ENCODE results near the gene PTPRC.

PTPRC gene

DNA sequence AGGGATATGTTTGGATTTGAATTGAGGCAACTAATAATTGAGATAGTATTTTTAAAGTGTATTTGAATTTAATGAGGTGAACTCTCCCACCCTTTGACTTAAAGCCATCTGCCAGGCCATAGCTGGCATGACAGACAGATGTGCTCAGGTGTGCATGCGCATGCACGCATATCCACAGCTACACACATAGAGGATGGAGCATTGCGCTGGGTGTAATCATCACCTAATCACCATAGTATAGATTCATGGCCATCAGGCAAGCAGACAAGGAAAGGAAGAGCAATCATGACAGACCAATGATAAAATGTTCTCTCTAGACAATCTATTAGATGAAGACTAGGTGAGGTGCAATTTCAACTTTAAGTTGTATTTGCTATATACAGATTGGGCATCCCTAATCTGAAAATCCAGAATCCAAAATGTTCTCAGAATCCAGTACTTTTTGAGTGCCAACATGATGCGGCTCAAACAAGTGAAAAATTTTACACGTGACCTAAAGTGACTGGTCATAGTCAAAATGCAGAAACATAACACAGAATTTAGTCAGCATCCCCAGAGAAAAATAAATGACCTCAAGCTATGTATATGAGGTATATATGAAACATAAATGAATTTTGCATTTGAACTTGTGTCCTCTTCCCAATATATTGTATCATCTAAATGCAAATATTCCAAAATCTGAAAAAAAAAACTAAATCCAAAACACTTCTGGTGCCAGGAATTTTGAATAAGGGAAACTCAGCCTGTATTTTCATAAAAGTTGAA, 70.1 kb downstream of the PTPRC start:
- no peak for DNase-seq

DNA sequence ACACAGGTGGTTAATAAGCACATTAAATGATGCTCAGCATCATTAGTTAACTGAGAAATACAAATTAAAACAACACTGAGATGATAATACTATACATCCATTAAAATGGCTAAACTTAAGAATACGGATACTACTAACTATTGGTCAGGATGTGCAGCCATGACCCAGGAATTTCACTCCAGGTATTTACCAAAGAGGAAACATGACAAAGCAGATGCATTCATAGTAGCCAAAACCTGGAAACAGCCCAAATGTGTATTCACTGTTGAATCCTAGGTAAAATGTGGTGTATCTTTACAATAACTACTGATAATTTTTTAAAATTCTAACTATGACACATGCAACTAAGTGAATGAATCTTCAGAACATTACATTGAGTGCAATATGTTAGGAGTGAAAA, 73.0 kb downstream of the PTPRC start:
- DNase-seq, result no peak

DNA sequence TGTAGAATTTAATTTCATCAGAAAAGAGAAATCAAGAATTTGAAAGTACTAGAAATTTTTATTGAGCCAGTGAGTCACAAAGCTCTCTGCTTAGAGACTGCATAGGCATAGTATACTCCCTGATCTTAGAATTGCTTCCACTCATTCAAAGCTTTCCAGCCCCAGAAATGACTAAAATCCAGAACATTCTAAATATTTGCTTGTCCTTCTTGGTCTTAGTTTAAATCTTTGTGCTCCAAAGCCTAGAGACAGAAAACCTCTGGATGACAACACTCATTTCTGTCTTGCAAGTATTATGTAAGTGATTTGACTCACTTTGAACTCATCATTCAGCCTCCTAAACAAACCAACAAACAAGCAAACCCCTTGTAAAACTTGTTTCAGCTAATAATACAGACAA, 74.2 kb downstream of the PTPRC start:
- no peak for DNase-seq

DNA sequence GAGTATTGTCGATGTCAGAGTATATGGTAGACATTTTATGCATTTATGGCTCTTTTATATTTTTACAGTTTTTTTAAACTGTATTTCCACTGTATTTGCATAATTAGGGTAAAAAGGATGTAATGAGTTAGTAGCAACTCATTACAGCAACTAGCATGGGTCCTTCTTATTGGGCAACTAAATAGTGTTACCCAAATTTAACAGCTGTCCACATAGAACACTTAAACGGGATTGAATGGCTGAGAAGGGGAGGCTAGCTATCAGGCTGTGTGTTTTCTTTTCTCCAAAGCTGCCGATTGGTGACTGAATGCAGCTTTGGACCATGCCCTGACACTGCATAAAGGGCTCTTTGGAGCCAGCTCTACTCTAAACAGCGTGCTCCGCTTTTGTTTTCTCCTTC, 75.4 kb downstream of the PTPRC start:
- no peak for DNase-seq

DNA sequence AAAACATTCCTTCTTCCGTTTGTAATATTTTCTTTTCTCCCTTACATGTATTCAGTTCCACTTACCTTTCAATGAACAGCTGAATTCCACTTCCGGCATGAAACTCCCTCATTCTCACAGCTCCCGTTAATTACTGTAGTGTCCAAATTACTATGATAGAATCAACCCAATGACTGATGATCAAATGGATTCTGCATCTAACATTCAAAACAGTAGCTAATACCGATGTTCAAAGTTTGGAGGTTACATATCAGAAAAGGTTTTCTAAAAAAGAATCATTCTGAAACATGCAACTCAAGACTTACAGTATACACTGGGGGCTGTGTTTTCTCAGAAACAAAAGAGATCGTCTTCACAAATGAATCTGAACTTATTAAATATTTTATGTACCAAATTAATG, 77.2 kb downstream of the PTPRC start:
- DNase-seq, result no peak

DNA sequence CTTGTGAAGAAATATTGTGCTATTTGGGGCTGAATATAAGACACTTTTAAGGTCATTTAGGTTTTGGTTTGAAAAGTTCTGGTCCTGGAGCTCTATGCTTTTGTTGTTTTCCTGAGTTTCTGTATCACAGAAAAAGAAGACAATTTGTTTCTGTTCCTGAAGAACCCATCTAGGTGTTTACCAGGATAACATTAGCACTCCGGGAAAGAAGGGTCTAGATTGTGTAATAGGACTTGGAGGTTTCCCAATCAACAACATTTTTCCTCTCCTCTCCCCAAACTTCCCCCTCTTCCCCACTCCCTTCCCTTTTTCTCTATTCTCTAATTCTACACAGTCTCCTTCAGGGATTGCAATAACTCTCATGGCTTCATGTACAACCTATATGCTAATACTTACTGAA, 78.7 kb downstream of the PTPRC start:
- no peak for DNase-seq

DNA sequence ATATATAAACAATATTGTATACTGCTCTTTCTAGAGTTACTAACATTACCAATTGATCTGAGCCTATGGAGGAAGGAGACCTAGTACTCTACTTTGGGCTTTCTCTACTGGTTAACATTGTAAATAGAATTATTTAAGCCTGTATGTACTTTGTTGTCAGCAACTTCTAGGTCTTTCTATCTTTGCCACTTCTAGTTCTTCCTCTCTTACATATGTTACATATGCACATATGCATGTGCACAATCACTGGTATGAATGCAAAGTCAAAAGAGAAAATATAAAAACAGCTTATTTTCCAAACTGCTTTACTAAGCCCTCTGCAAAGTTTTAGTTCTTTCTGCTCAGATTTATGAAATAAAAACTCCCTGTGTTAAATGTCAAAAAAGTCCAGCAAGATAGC, 84.3 kb downstream of the PTPRC start:
- DNase-seq, result no peak

DNA sequence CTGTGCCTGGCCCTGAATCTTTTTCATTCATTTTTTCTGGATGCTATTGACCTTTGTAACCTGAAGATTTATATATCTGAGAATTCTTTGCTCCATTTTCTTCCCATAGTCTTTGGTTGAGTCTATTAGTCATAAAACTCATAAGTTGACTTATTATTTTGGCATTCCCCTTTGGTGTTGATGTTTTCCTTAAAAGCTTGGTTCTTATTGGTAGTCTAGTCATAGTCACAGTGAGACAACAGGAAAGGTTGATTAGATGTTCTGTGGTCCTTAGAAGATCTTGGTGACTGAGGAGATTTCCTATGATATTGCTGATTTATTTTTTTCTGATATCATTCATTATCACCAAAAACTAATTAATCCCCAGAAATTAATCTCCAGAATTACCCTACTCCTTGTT, 86.2 kb downstream of the PTPRC start:
- DNase-seq, result no peak

DNA sequence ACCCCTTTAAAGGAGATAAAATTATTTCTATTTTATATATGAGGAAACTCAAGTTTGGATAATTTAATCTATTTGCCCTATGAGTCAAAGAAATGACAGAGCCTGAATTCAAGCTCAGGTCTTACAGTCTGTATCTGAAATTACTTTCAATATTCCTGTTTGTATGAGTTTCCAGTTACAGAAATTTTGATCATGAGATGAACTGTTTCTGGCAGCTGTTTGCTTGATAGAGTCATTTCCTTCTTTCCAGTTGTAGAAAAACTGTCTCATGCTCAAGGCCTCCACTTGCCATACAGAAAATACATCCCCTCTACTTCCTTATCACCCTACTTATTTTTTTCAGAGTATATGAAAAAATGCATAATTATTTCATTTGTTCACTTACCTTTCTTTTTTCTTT, 87.6 kb downstream of the PTPRC start:
- DNase-seq, result no peak

DNA sequence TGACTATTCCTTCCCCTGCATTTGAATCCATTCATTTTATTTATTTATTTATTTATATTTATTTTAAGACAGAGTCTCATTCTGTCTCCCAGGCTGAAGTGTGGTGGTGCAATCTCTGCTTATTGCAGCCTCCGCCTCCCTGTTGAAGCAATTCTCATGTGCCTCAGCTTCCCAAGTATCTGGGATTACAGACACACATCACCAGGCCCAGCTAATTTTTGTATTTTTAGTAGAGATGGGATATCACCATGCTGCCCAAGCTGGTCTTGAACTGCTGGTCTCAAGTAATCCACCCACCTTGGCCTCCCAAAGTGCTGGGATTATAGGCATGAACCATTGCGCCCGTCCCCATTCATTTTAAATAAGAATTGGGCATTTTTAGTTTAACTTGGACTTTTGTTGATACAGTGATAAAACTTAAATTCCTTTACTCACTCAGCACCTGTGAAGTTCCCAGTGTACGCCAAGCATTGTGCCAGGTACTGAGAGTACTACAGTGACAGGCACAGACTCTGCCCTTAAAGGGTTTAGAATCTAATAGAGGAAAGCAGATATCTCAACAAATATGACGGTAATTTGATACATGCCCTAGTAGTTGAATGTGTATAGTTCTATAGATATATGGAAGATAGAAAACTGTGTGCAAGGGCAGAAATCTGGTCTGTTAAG, 90.5 kb downstream of the PTPRC start:
- DNase-seq, result no peak

DNA sequence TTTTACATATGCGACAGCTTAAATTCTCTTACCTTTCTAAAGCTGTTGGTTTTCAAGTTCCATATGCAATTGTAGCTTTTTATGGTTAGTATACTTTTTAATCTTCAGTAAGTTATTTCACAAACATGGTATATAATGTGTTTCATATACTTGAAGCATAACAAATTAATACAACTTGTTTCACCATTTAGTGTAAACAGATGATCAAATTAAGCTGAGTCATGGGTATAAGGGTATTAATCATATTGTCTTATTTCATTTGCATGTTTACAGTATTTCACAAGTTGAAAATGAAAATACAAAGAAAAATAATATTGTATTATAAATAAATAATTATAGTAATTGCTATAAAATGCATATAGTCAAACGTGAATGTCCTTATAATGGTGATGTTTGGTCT, 92.1 kb downstream of the PTPRC start:
- no peak for DNase-seq

DNA sequence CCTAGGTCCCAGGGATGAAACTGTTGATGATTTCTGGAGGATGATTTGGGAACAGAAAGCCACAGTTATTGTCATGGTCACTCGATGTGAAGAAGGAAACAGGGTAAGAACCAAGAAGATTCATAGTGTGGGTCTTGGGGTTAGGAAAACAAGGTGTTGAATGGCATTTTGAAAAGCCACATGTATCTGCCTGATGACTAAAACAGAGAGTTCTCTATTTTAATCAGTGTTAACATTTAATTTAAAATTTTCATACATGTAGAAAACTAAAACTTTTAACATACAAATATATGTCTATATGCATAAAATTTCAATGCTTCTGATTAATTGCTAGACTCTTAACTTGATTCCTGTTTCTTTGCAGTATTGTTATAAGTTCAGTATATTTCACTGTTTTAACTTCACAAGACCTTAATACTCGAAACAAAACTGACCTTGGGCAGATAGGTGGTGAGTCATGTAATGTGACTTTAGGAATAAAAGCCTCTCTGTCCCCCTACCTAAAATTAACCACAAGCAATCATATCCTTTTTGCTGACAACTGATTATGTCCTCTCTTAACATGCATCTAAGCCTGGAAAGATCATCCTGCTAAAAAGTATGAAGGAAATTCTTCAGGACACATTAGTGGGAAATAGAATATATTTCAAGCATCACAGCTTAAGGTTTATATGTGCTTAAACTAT, 95.6 kb downstream of the PTPRC start:
- no peak for DNase-seq

DNA sequence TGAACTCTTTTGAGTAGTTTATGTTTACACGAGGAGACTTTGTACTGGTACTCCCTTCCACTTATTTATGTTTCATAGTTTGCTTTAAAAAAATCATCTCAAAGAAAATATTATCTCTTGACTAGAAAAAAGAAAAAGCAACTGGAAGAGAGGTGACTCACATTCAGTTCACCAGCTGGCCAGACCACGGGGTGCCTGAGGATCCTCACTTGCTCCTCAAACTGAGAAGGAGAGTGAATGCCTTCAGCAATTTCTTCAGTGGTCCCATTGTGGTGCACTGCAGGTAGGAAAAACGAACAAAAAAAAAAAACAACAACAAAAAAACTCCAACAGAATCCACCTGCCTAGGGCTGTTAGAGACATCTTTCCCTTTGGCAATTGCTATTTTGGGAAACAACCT, 102.9 kb downstream of the PTPRC start:
- no peak for DNase-seq

DNA sequence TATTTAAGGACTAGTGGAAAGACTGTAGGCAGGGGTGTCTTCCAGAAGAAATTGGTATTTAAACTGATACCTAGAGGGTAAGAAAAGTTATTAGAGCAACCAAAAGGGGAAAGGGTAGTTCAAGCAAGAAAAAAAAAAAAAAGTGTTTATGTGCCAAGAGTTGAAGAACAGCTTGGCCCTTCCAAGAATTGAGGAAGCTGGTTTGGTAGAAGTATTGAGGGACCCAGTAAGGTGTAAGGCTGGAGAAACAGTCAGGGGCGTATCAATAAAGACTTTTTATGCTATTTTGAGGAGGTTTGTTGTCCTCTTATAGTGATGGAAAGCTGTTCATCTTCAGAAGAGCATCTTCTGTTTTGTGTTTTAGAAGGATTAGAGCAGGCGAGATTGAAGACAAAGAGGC, 108.3 kb downstream of the PTPRC start:
- DNase-seq, result no peak

DNA sequence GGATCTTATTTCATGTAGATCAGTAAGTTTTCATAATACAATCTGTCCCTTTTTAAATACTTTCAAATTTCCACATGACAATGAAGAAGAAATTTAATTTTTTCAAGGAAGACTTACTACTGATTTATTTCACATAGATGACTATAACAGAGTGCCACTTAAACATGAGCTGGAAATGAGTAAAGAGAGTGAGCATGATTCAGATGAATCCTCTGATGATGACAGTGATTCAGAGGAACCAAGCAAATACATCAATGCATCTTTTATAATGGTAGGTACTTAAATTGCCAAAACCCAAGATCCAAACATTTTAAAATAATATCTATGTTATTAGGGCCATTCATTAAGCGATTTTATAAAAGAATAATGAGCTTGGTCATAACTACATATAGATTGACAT, 110.4 kb downstream of the PTPRC start:
- no peak for DNase-seq

DNA sequence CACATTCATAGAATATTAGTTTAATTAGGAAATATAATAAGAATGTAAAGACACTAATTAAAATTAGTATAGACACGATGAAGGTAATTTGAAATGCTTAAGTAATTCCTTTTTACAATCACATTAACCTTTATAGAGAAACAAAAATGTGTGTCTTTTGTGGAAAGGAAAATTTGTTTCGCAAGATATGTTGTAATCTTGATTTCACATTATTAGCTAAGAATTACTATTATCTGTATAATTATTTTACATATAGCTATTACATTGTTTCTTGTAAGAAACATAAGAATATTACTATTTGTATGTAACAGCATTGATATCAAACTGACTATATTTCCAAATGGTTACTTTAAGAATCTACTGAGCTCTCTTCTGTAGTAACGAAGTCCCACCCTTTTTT, 111.2 kb downstream of the PTPRC start:
- no peak for DNase-seq

DNA sequence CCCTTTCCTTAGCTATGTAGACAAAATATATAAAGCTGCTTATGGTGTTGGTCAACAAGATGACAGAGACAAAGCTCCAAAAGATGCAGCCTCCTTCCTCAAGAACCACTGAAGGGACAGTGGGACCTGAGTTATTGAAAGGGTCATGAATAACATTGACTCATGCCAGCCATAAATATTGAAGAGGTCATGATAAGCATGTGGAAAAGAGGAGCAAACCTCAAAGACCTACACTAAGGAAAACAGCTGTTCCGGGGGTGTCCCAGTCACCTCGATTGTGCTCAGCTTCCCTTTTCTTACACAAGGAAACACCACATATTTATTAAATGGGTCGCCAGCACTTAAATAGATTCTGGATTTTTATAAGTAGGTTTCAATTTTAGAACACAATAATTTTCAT, 112.9 kb downstream of the PTPRC start:
- DNase-seq, result no peak

DNA sequence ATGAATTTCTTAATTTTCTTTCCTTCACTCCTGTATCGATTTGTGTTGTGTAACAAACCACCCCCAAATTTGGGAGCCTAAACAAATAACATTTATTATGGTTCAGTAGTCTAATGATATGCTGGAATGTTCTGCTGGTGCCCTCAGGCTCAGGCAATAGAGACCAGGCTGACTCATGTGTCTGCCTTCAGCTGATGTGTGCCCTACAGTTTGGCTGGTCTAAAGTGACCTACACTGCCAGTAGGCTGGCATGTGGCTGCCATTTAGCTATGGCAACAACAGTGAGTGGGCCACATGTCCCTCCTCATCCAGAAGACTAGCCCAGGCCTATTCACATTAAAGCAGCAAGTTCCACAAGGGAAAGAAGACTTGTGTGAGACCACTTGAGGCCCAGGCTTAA, 115.8 kb downstream of the PTPRC start:
- DNase-seq, result no peak

DNA sequence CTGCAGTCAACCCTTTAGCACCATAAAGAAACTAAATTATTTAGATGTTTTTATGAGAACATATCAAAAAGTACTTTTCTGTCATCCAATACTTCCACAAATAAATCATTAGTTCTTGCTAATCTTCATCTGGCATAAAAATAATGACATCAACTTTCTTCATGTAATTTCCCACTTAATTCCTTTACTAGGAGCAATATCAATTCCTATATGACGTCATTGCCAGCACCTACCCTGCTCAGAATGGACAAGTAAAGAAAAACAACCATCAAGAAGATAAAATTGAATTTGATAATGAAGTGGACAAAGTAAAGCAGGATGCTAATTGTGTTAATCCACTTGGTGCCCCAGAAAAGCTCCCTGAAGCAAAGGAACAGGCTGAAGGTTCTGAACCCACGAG, 116.9 kb downstream of the PTPRC start:
- no peak for DNase-seq

DNA sequence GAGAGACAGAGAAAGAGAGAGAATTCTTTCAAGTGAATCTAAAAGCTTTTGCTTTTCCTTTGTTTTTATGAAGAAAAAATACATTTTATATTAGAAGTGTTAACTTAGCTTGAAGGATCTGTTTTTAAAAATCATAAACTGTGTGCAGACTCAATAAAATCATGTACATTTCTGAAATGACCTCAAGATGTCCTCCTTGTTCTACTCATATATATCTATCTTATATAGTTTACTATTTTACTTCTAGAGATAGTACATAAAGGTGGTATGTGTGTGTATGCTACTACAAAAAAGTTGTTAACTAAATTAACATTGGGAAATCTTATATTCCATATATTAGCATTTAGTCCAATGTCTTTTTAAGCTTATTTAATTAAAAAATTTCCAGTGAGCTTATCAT, 117.6 kb downstream of the PTPRC start:
- no peak for DNase-seq

DNA sequence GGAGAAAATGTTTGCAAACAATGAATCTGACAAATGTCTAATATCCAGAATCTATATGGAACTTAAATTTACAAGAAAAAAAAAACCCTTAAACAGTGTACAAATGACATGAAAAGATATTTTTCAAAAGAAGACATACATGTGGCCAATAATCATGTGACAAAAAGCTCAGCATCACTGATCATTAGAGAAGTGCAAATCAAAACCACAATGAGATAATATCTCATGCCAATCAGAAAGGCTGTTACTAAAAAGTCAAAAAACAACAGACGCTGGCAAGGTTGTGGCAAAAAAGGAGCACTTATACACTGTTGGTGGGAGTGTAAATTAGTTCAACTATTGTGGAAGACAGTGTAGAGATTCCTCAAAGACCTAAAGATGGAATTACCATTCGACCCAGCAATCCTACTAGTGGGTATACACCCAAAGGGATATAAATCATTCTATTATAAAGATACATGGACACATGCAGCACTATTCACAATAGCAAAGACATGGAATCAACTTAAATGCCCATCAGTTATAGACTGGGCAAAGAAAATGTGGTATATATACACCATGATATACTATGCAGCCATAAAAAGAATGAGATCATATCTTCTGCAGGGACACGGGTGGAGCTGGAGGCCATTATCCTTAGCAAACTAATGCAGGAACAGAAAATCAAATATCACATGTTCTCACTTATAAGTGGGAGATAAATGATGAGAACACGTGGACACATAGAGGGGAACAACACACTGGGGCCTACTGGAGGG, 123.2 kb downstream of the PTPRC start:
- no peak for DNase-seq

DNA sequence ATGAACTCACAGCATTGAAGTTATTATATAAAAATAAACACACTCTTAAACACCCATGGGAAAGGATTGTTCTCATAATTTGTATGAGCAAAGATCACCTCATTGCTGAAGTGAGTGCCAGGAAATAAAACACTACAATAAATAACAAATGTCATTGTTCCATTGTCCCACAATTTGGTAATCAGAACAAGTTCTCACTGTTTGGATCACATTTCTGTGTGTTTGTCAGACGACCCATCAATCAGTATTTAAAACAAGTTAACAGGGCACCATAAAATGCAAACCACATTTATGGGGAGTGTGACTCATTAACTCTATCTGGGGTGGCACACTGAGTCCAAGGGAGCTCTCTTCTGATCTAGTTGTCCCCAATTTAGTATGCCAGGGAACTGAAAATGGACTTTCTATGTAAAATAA, 124.5 kb downstream of the PTPRC start:
- no peak for DNase-seq

DNA sequence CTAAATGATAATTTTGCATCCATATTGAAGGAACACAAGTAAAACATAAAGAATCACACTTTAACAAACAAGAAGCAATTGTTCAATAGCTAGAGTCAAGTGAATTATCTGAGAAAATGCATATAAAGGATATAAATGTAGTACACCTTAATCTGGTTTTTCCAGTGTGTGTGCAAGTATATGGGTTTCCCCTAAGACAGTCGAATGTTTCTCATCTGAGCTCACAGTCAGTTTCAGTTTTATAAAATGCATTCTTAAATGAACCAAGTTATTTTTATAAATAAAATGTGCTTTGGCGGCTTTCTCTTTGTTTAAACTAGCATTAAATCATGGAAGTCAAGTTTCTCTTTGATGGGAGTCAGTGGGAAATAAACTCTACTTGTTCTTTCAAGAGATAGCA, 125.9 kb downstream of the PTPRC start:
- DNase-seq, result no peak

DNA sequence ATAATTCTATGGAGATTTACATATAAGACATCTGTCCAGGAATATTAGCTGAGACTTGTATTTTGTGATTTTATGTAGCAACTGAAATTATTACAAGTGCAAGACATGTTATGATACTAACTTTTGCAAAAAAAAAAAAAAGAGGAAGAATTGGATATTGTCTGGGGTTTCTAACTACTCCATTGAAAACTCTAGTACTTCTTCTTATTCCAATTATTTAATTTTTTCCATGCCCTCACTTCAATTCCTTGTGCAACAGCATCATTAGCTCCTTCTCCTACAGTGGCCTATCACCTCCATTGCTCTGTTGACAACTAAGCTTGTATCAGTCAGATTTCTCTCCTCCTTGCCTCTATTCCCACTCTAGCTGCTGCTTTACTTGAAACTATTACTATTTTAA, 126.6 kb downstream of the PTPRC start:
- DNase-seq, result no peak

Data from SIG-M5 (cell line).